SW480 (cell line): ENCODE results near the gene NEGR1.

Source experiments
- DNase-seq: peaks from one replicate; pipeline ENCODE4 v3.0.0-alpha.2; 2016; ENCODE audit warnings: low spot score

The NEGR1 gene

GRCh38 chr1:71850515-71850914 lies 431.8 kb downstream of the NEGR1 start:
- no peak for DNase-seq

GRCh38 chr1:71843012-71843411 lies 439.3 kb downstream of the NEGR1 start:
- DNase-seq = no peak

- no peak for DNase-seq
These were observed 442.5 kb downstream of the NEGR1 start for GRCh38 chr1:71839876-71840275.

GRCh38 chr1:71836904-71837303 lies 445.4 kb downstream of the NEGR1 start:
- no peak for DNase-seq

GRCh38 chr1:71835442-71835813 lies 446.9 kb downstream of the NEGR1 start:
- no peak for DNase-seq

GRCh38 chr1:71834601-71835441 lies 447.5 kb downstream of the NEGR1 start:
- DNase-seq = no peak

- no peak for DNase-seq
These were observed 450.7 kb downstream of the NEGR1 start for GRCh38 chr1:71831646-71832045.

GRCh38 chr1:71829346-71829745 lies 453.0 kb downstream of the NEGR1 start:
- no peak for DNase-seq

- no peak for DNase-seq
These were observed 453.8 kb downstream of the NEGR1 start for GRCh38 chr1:71828431-71829012.

GRCh38 chr1:71823708-71824305 lies 458.5 kb downstream of the NEGR1 start:
- DNase-seq = no peak

GRCh38 chr1:71817028-71817427 lies 465.3 kb downstream of the NEGR1 start:
- no peak for DNase-seq

GRCh38 chr1:71809085-71809484 lies 473.3 kb downstream of the NEGR1 start:
- no peak for DNase-seq

GRCh38 chr1:71804140-71804539 lies 478.2 kb downstream of the NEGR1 start:
- DNase-seq = no peak

- DNase-seq = no peak
These were observed 486.3 kb downstream of the NEGR1 start for GRCh38 chr1:71796006-71796405.

GRCh38 chr1:71792264-71792663 lies 490.1 kb downstream of the NEGR1 start:
- no peak for DNase-seq

- no peak for DNase-seq
These were observed 494.2 kb downstream of the NEGR1 start for GRCh38 chr1:71788113-71788512.

GRCh38 chr1:71787699-71788098 lies 494.6 kb downstream of the NEGR1 start:
- no peak for DNase-seq

GRCh38 chr1:71786218-71786617 lies 496.1 kb downstream of the NEGR1 start:
- no peak for DNase-seq

- DNase-seq = no peak
These were observed 496.9 kb downstream of the NEGR1 start for GRCh38 chr1:71785450-71785849.

- DNase-seq = no peak
These were observed 497.3 kb downstream of the NEGR1 start for GRCh38 chr1:71785000-71785399.

- no peak for DNase-seq
These were observed 498.1 kb downstream of the NEGR1 start for GRCh38 chr1:71784241-71784640.

GRCh38 chr1:71783071-71783470 lies 499.3 kb downstream of the NEGR1 start:
- DNase-seq = no peak

GRCh38 chr1:71781450-71781849 lies 500.9 kb downstream of the NEGR1 start:
- no peak for DNase-seq
